ENCODE data around the gene SURF1. TPM values are rescaled to one million over a fixed set of nuclear protein-coding genes. Genes with fewer than 3 reads are reported as not detected.
"Not testable (repeated sequence)": the region's sequence is repeated elsewhere in the genome, so short reads cannot be mapped to it uniquely, and the experiment has no call there.

The SURF1 gene
- total RNA-seq, 1 donor from 2014 or later: 31.3 TPM

GRCh38 chr9:133329306-133330156 is 26.8 kb downstream of the SURF1 start:
- H3K9me3 Mint-ChIP-seq (ENCODE audit: low read depth); H3K27ac Mint-ChIP-seq (ENCODE audit: unreplicated experiment); H3K27me3 Mint-ChIP-seq (ENCODE audit: low read depth); H3K4me3 Mint-ChIP-seq (ENCODE audit: unreplicated experiment); H3K4me1 Mint-ChIP-seq (ENCODE audit: low read depth): not testable (repeated sequence)
- TF ChIP-seq CTCF (IDR thresholded peaks at IDR 0.05): peak; percentile 78
- peaks cover 19% of the 10 kb centered on the region for H3K36me3 Mint-ChIP-seq (ENCODE audit: low read depth)
- DNase-seq (ENCODE audit: low spot score): peak; percentile 18

GRCh38 chr9:133327834-133328484 is 28.3 kb downstream of the SURF1 start:
- peaks cover 3% of the 10 kb centered on the region for H3K9me3 Mint-ChIP-seq (ENCODE audit: low read depth)
- H3K4me1 Mint-ChIP-seq (ENCODE audit: low read depth): no peaks in the 10 kb centered on the region
- no peak for TF ChIP-seq CTCF (IDR thresholded peaks at IDR 0.05)
- DNase-seq (ENCODE audit: low spot score): peak; percentile 48
- peaks cover 18% of the 10 kb centered on the region for H3K36me3 Mint-ChIP-seq (ENCODE audit: low read depth)
- H3K27ac Mint-ChIP-seq (ENCODE audit: unreplicated experiment): no peak overlapping the region
- no peak overlapping the region for H3K4me3 Mint-ChIP-seq (ENCODE audit: unreplicated experiment)
- H3K27me3 Mint-ChIP-seq (ENCODE audit: low read depth): no peaks in the 10 kb centered on the region

GRCh38 chr9:133327021-133327420 is 29.3 kb downstream of the SURF1 start:
- DNase-seq (ENCODE audit: low spot score): peak; percentile 19
- not testable (repeated sequence) for H3K9me3 Mint-ChIP-seq (ENCODE audit: low read depth); H3K4me1 Mint-ChIP-seq (ENCODE audit: low read depth); H3K27me3 Mint-ChIP-seq (ENCODE audit: low read depth); H3K4me3 Mint-ChIP-seq (ENCODE audit: unreplicated experiment); H3K27ac Mint-ChIP-seq (ENCODE audit: unreplicated experiment)
- H3K36me3 Mint-ChIP-seq (ENCODE audit: low read depth): peaks cover 12% of the 10 kb centered on the region

- no peak overlapping the region for H3K27ac Mint-ChIP-seq (ENCODE audit: unreplicated experiment)
- no peak for DNase-seq (ENCODE audit: low spot score)
- H3K27me3 Mint-ChIP-seq (ENCODE audit: low read depth): no peaks in the 10 kb centered on the region
- TF ChIP-seq CTCF (IDR thresholded peaks at IDR 0.05): no peak
- no peaks in the 10 kb centered on the region for H3K4me1 Mint-ChIP-seq (ENCODE audit: low read depth)
- H3K9me3 Mint-ChIP-seq (ENCODE audit: low read depth): peaks cover 3% of the 10 kb centered on the region
- peaks cover 4% of the 10 kb centered on the region for H3K36me3 Mint-ChIP-seq (ENCODE audit: low read depth)
- no peak overlapping the region for H3K4me3 Mint-ChIP-seq (ENCODE audit: unreplicated experiment)
Observed at GRCh38 chr9:133323991-133324703, 32.1 kb downstream of the SURF1 start.

GRCh38 chr9:133323211-133323610 is 33.1 kb downstream of the SURF1 start:
- peaks cover 2% of the 10 kb centered on the region for H3K27me3 Mint-ChIP-seq (ENCODE audit: low read depth)
- H3K4me1 Mint-ChIP-seq (ENCODE audit: low read depth): no peaks in the 10 kb centered on the region
- H3K36me3 Mint-ChIP-seq (ENCODE audit: low read depth): peaks cover 4% of the 10 kb centered on the region
- H3K27ac Mint-ChIP-seq (ENCODE audit: unreplicated experiment): no peak overlapping the region
- H3K4me3 Mint-ChIP-seq (ENCODE audit: unreplicated experiment): no peak overlapping the region
- no peak for TF ChIP-seq CTCF (IDR thresholded peaks at IDR 0.05)
- DNase-seq (ENCODE audit: low spot score): no peak
- peaks cover 3% of the 10 kb centered on the region for H3K9me3 Mint-ChIP-seq (ENCODE audit: low read depth)

Data from chondrocyte (in vitro differentiated cells).